OCI-LY3 (cell line): Measurements from ENCODE around the gene GPC2.
"Not testable (repeated sequence)": the region's sequence is repeated elsewhere in the genome, so short reads cannot be mapped to it uniquely, and the experiment has no call there.

Experiments
- EZH2phosphoT487 ChIP-seq: fragments of 200-600 bp; shearing (Covaris generic); IDR thresholded peaks from 2 replicates; pipeline ENCODE4 v1.6.1; 2018; ENCODE audit warnings: antibody characterized with exemption, mixed run types, low read depth
- TF ChIP-seq, protein P1 (sequence below): fragments of 200-600, 300-600 bp; sonication (generic); IDR thresholded peaks from 2 replicates; pipeline ENCODE4 v1.5.1; 2014; ENCODE audit warnings: antibody characterized with exemption, low read length, low read depth

DNA sequence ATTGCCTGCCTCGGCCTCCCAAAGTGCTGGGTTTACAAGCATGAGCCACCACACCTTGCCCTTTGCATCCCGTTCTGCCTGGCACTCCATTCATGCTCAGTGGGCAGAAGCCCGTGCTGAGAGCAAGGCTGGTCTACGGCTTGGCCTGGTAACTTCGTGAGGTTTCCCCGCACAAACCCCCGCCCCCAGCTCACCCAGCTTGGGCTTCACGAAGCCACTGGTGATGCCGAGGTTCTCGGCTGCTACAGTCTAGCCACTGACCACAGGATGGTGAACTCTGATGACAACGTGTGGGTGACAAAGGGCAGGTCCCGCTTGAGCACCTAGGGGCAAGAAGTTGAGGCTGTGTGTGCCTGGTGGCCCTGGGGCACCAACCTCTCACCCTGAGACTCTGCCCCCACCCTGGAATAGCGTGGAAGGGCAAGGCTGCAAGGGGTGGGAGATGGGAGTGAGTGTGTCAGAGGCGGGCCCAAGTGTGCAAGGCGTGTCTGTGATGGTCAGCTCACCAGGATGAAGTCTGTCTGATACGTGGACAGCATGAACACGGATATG lies 46.3 kb upstream of the GPC2 start:
- TF ChIP-seq, protein P1, sequence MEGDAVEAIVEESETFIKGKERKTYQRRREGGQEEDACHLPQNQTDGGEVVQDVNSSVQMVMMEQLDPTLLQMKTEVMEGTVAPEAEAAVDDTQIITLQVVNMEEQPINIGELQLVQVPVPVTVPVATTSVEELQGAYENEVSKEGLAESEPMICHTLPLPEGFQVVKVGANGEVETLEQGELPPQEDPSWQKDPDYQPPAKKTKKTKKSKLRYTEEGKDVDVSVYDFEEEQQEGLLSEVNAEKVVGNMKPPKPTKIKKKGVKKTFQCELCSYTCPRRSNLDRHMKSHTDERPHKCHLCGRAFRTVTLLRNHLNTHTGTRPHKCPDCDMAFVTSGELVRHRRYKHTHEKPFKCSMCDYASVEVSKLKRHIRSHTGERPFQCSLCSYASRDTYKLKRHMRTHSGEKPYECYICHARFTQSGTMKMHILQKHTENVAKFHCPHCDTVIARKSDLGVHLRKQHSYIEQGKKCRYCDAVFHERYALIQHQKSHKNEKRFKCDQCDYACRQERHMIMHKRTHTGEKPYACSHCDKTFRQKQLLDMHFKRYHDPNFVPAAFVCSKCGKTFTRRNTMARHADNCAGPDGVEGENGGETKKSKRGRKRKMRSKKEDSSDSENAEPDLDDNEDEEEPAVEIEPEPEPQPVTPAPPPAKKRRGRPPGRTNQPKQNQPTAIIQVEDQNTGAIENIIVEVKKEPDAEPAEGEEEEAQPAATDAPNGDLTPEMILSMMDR: not testable (repeated sequence)
- TF ChIP-seq EZH2phosphoT487: not testable (repeated sequence)
